Bronchial epithelial cell (primary cell): ENCODE data around the gene C10orf90. TPM values are rescaled to one million over a fixed set of nuclear protein-coding genes. Genes with fewer than 3 reads are reported as not detected.

Source experiments
- DNase-seq: peaks from one replicate; pipeline ENCODE4 v3.0.0-alpha.2; 2010; ENCODE audit warnings: low read depth
- FAIRE-seq: peaks from 2 replicates; lab custom pipeline; 2011; peaks lifted over from hg19 to GRCh38; lab: Jason Lieb, UNC
- H3K27me3 ChIP-seq: 2 replicates; pipeline ENCODE4 v1.5.1; 2011; ENCODE audit warnings: low read length; ENCODE audit not compliant: control insufficient read depth, insufficient read depth
- H3K36me3 ChIP-seq: 2 replicates; pipeline ENCODE4 v1.5.1; 2011; ENCODE audit warnings: low read length; ENCODE audit not compliant: control insufficient read depth, insufficient read depth
- H3K4me3 ChIP-seq: 2 replicates; pipeline ENCODE4 v1.5.1; 2011; ENCODE audit warnings: mild to moderate bottlenecking, low read depth, low read length, control low read depth
- total RNA-seq: library from RNA; depleted of rRNA; stranded (reverse); fragments of >200 nt; gene quantifications from 2 replicates; pipeline ENCODE4 v1.2.1, GENCODE V29; 2014
- TF ChIP-seq, protein P1 (sequence below): IDR thresholded peaks from 2 replicates; pipeline ENCODE4 v1.5.1; 2011; ENCODE audit warnings: mild to moderate bottlenecking, moderate library complexity, low read length, control low read depth, inconsistent platforms; ENCODE audit not compliant: insufficient read depth, severe bottlenecking

Gene C10orf90
- total RNA-seq, 1 donor from 2014 or later = not detected

DNA sequence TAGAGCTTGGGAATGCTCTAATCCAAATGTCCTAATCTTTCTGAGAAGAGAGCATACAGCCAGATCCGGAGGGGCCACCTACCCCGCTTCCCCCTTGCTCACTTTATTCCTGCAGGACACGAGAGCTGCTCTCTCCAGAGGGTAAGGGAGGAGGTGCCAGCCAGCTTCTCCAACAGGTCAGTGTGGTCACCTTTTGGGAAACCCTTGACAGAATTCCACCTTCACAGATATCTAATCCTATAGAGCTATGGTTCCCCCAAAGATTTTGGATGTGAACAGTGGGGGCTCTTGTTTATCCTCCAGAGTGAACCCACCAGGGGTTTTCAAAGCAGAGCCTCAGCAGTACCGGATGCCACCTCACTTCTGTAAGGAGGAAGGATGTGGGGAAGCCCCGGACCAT lies 34.6 kb upstream of the C10orf90 start:
- FAIRE-seq (no peak), DNase-seq (no peak)
- H3K36me3 ChIP-seq = no peaks in the 10 kb centered on the region
- H3K4me3 ChIP-seq = no peak overlapping the region
- TF ChIP-seq, protein P1, sequence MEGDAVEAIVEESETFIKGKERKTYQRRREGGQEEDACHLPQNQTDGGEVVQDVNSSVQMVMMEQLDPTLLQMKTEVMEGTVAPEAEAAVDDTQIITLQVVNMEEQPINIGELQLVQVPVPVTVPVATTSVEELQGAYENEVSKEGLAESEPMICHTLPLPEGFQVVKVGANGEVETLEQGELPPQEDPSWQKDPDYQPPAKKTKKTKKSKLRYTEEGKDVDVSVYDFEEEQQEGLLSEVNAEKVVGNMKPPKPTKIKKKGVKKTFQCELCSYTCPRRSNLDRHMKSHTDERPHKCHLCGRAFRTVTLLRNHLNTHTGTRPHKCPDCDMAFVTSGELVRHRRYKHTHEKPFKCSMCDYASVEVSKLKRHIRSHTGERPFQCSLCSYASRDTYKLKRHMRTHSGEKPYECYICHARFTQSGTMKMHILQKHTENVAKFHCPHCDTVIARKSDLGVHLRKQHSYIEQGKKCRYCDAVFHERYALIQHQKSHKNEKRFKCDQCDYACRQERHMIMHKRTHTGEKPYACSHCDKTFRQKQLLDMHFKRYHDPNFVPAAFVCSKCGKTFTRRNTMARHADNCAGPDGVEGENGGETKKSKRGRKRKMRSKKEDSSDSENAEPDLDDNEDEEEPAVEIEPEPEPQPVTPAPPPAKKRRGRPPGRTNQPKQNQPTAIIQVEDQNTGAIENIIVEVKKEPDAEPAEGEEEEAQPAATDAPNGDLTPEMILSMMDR = no peak
- H3K27me3 ChIP-seq = no peaks in the 10 kb centered on the region

- FAIRE-seq (no peak), DNase-seq (no peak)
- no peaks in the 10 kb centered on the region for H3K27me3 ChIP-seq
- TF ChIP-seq, protein P1 = no peak
- H3K4me3 ChIP-seq = no peak overlapping the region
- H3K36me3 ChIP-seq = no peaks in the 10 kb centered on the region
These were observed 34.2 kb upstream of the C10orf90 start for GRCh38 chr10:126704649-126705048.

DNA sequence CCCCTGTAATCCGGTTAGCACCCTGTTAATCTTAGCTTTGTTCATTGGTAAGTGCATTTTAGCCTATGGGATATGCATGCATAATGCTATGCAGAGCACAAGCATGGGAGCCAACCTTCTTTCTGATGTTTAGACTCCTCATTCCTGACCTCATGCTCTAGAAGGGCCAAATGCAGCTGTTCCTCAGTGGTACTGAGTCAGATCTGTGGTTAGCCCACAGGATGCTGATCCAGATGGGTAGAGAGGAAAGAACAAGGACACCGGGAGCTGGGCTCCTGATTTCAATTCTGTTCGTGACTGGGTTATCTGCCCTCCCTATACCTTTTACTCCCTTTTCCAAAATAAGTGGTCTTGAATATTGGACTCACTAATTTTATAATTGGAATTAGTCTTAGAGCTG lies 31.7 kb upstream of the C10orf90 start:
- no peak overlapping the region for H3K4me3 ChIP-seq
- H3K27me3 ChIP-seq = no peaks in the 10 kb centered on the region
- TF ChIP-seq, protein P1 = no peak
- no peak for DNase-seq
- FAIRE-seq = no peak
- no peaks in the 10 kb centered on the region for H3K36me3 ChIP-seq

- Histone ChIP-seq H3K4me3 (no peak overlapping the region), H3K36me3 (no peaks in the 10 kb centered on the region), H3K27me3 (no peaks in the 10 kb centered on the region)
- no peak for DNase-seq
- FAIRE-seq = no peak
- TF ChIP-seq, protein P1 = no peak
These were observed 31.0 kb upstream of the C10orf90 start for GRCh38 chr10:126701526-126701925.

DNA sequence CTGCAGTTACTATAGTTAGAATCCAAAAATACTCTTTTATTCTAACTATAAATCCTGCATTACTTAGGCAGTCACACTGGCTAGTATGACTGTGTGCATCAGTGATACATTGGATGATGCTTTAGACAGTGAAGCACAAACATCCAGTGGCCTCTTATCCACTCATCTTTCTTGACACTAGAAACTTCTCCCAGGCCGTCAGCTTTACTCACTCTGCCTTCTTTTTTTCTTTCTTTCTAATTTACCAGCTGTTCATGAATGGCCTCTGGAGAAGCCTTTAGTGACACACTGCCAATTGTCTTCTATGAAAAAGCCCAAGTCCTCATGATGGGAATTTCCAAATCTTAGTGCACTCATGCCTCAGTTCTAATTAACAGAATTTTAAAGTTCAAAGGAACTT lies 26.2 kb upstream of the C10orf90 start:
- no peak for FAIRE-seq
- no peak for DNase-seq
- H3K4me3 ChIP-seq = no peak overlapping the region
- H3K27me3 ChIP-seq = no peaks in the 10 kb centered on the region
- TF ChIP-seq, protein P1 = no peak
- H3K36me3 ChIP-seq = no peaks in the 10 kb centered on the region

DNA sequence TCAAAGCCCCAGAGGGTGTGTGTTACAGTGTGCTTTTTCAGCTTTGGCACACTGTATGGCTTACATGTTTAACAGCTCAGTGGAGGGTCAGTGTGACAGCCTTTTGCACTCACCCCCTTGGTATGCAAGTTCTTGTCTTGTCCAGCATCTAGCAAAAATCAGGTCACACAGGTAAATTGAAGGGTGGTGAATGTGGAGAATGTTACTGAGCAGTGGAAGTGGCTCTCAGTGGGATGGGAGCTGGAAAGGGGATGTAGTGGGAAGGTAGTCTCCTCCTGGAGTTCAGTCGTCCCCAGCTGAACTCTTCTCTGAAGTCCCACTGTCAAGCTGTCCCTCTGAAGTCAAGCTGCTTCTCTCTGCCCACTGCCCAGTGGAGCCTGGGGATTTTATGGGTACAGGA lies 21.0 kb upstream of the C10orf90 start:
- Histone ChIP-seq H3K4me3 (no peak overlapping the region), H3K36me3 (no peaks in the 10 kb centered on the region), H3K27me3 (no peaks in the 10 kb centered on the region)
- TF ChIP-seq, protein P1 = no peak
- FAIRE-seq (no peak), DNase-seq (no peak)
